Measurements from ENCODE around the gene RBL1. TPM values are rescaled to one million over a fixed set of nuclear protein-coding genes. Genes with fewer than 3 reads are reported as not detected.

RBL1 gene
- total and polyA plus RNA-seq, 10 of the 15 experiments (the other 5 are each of a cell fraction or from before 2014, with no cell fraction given) = 4.5 to 51.1 (median 24.9) TPM

DNA sequence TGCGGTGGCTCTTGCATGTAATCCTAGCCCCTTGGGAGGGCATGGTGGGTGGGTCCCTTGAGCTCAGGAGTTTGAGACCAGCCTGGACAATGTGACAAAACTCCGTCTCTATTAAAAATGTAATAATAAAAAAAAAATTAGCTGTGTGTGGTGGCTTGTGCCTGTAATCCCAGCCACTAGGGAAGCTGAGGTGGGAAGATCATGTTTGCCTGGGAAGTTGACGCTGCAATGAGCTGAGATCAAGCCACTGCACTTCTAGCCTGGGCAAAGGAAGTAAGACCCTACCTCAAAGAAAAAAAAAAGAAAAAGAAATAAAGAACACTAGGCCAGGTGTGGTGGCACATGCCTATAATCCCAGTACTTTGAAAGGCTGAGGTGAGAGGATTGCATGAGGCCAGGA, 139.8 kb downstream of the RBL1 start (continued):
- TF ChIP-seq IRF5 (IDR thresholded peaks at IDR 0.05; ENCODE audit: borderline replicate concordance) (no peak), MXI1 (IDR thresholded peaks at IDR 0.05; ENCODE audit: low read depth, low read length) (no peak), ETV6 (conservative IDR thresholded peaks at IDR 0.05 in 1 of 2, IDR thresholded peaks at IDR 0.05 in 1 of 2; ENCODE audit: borderline replicate concordance in 1 of 2, low read depth in 1 of 2) (no peak), TARDBP (IDR thresholded peaks at IDR 0.05; ENCODE audit: borderline replicate concordance) (no peak), CEBPB (IDR thresholded peaks at IDR 0.05; ENCODE audit: borderline replicate concordance in 1 of 2, low read depth in 2 of 2, low read length in 2 of 2) (no peak), TCF12 (IDR thresholded peaks at IDR 0.05; ENCODE audit: low read depth, low read length) (no peak), RCOR1 (conservative IDR thresholded peaks at IDR 0.05; ENCODE audit: low read depth, low read length) (no peak), TCF7 (IDR thresholded peaks at IDR 0.05; ENCODE audit: borderline replicate concordance) (no peak)

GRCh38 chr20:36951979-36952738, 143.6 kb downstream of the RBL1 start:
- peak overlapping the region; percentile 59 for H3K9ac ChIP-seq (ENCODE audit: control insufficient read depth, insufficient read depth, low read length)
- POLR2A ChIA-PET = no interaction called here
- TSS peak; percentile 84 for BruUV-seq (replicated peaks)
- H3K27me3 ChIP-seq (replicated peaks in 1 of 2; ENCODE audit: control insufficient read depth in 2 of 2, insufficient read depth in 2 of 2, low read length in 1 of 2) = no peaks in the 10 kb centered on the region
- peak overlapping the region; percentile 41 for H3K27ac ChIP-seq (ENCODE audit: control insufficient read depth, insufficient read depth)
- CTCF ChIA-PET = interaction anchor here (0.6 kb wide), 1 partner anchor 155 kb away, joined by 3 read pairs; no protein-coding TSS in a partner anchor
- SMC1A ChIA-PET (ENCODE audit: uncharacterized antibody, unreplicated experiment) = interaction anchor here (0.7 to 1.1 kb wide), 2 partner anchors 10 to 43 kb away, joined by 3 read pairs; no protein-coding TSS in a partner anchor
- 34% methylated on average over 11 of the region's 11 CpGs for WGBS (ENCODE audit: insufficient coverage, insufficient replicate concordance, low lambda C conversion rate, missing lambda C conversion rate)
- no peaks in the 10 kb centered on the region for H3K9me3 ChIP-seq (replicated peaks; ENCODE audit: control insufficient read depth, insufficient read depth, low read length)
- DNase-seq (ENCODE audit: low read depth, low spot score) (no peak), ATAC-seq (no peak), FAIRE-seq (no peak)
- intact Hi-C loops (cut with micrococcal nuclease; ENCODE audit: unreplicated experiment) = loop anchor here (2.0 to 5.0 kb wide), 2 partner anchors 93 to 140 kb away; no protein-coding TSS in a partner anchor
- in situ Hi-C loops (cut with MboI) = no loop called here
- H3K4me3 ChIP-seq = peak overlapping the region; percentile 96
- no peaks in the 10 kb centered on the region for H4K20me1 ChIP-seq (ENCODE audit: control insufficient read depth, insufficient read depth)
- RAD21 ChIA-PET (ENCODE audit: unreplicated experiment) = no interaction called here
- H3K4me1 ChIP-seq (ENCODE audit: control insufficient read depth, insufficient read depth, low read length) = peaks cover 5% of the 10 kb centered on the region
- peak overlapping the region; percentile 56 for H3K4me2 ChIP-seq (ENCODE audit: control insufficient read depth, insufficient read depth)
- peaks cover 23% of the 10 kb centered on the region for H3K79me2 ChIP-seq (ENCODE audit: control insufficient read depth, insufficient read depth, low read length)
- H3K36me3 ChIP-seq (ENCODE audit: control insufficient read depth in 2 of 2, insufficient read depth in 2 of 2, low read length in 1 of 2) = no peaks in the 10 kb centered on the region
- TF ChIP-seq RUNX3 (IDR thresholded peaks at IDR 0.05; ENCODE audit: low read length) (no peak), IKZF2 (IDR thresholded peaks at IDR 0.05) (peak in 1 of 2 experiments; percentile 11; a peak in 1 of 4 replicates), SRF (IDR thresholded peaks at IDR 0.05; ENCODE audit: low read depth in 2 of 2, low read length in 2 of 2) (no peak)
- TF ChIP-seq, protein P1, sequence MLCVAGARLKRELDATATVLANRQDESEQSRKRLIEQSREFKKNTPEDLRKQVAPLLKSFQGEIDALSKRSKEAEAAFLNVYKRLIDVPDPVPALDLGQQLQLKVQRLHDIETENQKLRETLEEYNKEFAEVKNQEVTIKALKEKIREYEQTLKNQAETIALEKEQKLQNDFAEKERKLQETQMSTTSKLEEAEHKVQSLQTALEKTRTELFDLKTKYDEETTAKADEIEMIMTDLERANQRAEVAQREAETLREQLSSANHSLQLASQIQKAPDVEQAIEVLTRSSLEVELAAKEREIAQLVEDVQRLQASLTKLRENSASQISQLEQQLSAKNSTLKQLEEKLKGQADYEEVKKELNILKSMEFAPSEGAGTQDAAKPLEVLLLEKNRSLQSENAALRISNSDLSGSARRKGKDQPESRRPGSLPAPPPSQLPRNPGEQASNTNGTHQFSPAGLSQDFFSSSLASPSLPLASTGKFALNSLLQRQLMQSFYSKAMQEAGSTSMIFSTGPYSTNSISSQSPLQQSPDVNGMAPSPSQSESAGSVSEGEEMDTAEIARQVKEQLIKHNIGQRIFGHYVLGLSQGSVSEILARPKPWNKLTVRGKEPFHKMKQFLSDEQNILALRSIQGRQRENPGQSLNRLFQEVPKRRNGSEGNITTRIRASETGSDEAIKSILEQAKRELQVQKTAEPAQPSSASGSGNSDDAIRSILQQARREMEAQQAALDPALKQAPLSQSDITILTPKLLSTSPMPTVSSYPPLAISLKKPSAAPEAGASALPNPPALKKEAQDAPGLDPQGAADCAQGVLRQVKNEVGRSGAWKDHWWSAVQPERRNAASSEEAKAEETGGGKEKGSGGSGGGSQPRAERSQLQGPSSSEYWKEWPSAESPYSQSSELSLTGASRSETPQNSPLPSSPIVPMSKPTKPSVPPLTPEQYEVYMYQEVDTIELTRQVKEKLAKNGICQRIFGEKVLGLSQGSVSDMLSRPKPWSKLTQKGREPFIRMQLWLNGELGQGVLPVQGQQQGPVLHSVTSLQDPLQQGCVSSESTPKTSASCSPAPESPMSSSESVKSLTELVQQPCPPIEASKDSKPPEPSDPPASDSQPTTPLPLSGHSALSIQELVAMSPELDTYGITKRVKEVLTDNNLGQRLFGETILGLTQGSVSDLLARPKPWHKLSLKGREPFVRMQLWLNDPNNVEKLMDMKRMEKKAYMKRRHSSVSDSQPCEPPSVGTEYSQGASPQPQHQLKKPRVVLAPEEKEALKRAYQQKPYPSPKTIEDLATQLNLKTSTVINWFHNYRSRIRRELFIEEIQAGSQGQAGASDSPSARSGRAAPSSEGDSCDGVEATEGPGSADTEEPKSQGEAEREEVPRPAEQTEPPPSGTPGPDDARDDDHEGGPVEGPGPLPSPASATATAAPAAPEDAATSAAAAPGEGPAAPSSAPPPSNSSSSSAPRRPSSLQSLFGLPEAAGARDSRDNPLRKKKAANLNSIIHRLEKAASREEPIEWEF (IDR thresholded peaks at IDR 0.05; ENCODE audit: insufficient replicate concordance, low read depth, low read length) = peak; percentile 38
- peak overlapping the region; percentile 76 for H2AFZ ChIP-seq (ENCODE audit: control insufficient read depth, low read depth, low read length)
